ENCODE measurements around the gene ASPG.

- TF ChIP-seq CTCF (optimal IDR thresholded peaks at IDR 0.05 in 1 of 3, IDR thresholded peaks at IDR 0.05 in 1 of 3, conservative IDR thresholded peaks at IDR 0.05 in 1 of 3; ENCODE audit: extremely low read depth in 1 of 3, insufficient read depth in 2 of 3, low read length in 3 of 3) (no peak), EZH2 (IDR thresholded peaks at IDR 0.05; ENCODE audit: low read length) (no peak)
Measured at GRCh38 chr14:104037903-104038302, 47.6 kb upstream of the ASPG start.

All from keratinocyte (primary cell).